OCI-LY3 (cell line): Measurements from ENCODE around the gene CORO2B.

ENCODE experiments used
- H2AFZ ChIP-seq: fragments of 200-600, 300-600 bp; shearing (Covaris generic); 2 replicates; pipeline ENCODE4 v1.6.0; 2014; ENCODE audit warnings: antibody characterized with exemption, low read depth, low read length
- H3K27ac ChIP-seq: fragments of 200-600, 300-600 bp; sonication (generic); 2 replicates; pipeline ENCODE4 v1.5.1; 2014; ENCODE audit warnings: mild to moderate bottlenecking, low read length, moderate library complexity, mixed read lengths
- H3K27me3 ChIP-seq: fragments of 200-600, 300-600 bp; sonication (generic); 2 replicates; pipeline ENCODE4 v1.6.1; 2014; ENCODE audit warnings: low read depth, low read length, mixed read lengths
- H3K36me3 ChIP-seq: fragments of 200-600, 300-600 bp; sonication (generic); replicated peaks from 2 replicates; pipeline ENCODE3; 2014; ENCODE audit warnings: low read depth, low read length, mixed read lengths
- H3K4me1 ChIP-seq: fragments of 300-600, 200-600 bp; sonication (generic); 2 replicates; pipeline ENCODE4 v1.6.1; 2014; ENCODE audit warnings: low read length, mixed read lengths
- H3K4me2 ChIP-seq: fragments of 200-600, 300-600 bp; sonication (generic); 2 replicates; pipeline ENCODE4 v1.6.1; 2014; ENCODE audit warnings: low read length, mixed read lengths
- H3K4me3 ChIP-seq: fragments of 300-600, 200-600 bp; sonication (generic); 2 replicates; pipeline ENCODE4 v1.5.1; 2014; ENCODE audit warnings: antibody characterized with exemption, mild to moderate bottlenecking, low read length, moderate library complexity
- H3K79me2 ChIP-seq: fragments of 300-600, 200-600 bp; shearing (Covaris generic); 2 replicates; pipeline ENCODE4 v1.6.1; 2014; ENCODE audit warnings: mild to moderate bottlenecking, low read length, mixed read lengths
- H3K9ac ChIP-seq: fragments of 300-600, 200-600 bp; shearing (Covaris generic); 2 replicates; pipeline ENCODE4 v1.6.0; 2014; ENCODE audit warnings: mild to moderate bottlenecking, low read length, moderate library complexity
- H3K9me3 ChIP-seq: fragments of 200-600, 300-600 bp; shearing (Covaris generic); 2 replicates; pipeline ENCODE4 v1.6.1; 2014; ENCODE audit warnings: low read length, mixed read lengths; ENCODE audit not compliant: insufficient read depth
- H4K20me1 ChIP-seq: fragments of 200-600, 300-600 bp; sonication (generic); 2 replicates; pipeline ENCODE4 v1.6.1; 2016; ENCODE audit warnings: low read length, mixed read lengths; ENCODE audit not compliant: insufficient read depth
- EZH2phosphoT487 ChIP-seq: fragments of 200-600 bp; shearing (Covaris generic); IDR thresholded peaks from 2 replicates; pipeline ENCODE4 v1.6.1; 2018; ENCODE audit warnings: antibody characterized with exemption, mixed run types, low read depth
- TF ChIP-seq, protein P1 (sequence below): fragments of 200-600, 300-600 bp; sonication (generic); IDR thresholded peaks from 2 replicates; pipeline ENCODE4 v1.5.1; 2014; ENCODE audit warnings: antibody characterized with exemption, low read length, low read depth

Gene CORO2B

DNA sequence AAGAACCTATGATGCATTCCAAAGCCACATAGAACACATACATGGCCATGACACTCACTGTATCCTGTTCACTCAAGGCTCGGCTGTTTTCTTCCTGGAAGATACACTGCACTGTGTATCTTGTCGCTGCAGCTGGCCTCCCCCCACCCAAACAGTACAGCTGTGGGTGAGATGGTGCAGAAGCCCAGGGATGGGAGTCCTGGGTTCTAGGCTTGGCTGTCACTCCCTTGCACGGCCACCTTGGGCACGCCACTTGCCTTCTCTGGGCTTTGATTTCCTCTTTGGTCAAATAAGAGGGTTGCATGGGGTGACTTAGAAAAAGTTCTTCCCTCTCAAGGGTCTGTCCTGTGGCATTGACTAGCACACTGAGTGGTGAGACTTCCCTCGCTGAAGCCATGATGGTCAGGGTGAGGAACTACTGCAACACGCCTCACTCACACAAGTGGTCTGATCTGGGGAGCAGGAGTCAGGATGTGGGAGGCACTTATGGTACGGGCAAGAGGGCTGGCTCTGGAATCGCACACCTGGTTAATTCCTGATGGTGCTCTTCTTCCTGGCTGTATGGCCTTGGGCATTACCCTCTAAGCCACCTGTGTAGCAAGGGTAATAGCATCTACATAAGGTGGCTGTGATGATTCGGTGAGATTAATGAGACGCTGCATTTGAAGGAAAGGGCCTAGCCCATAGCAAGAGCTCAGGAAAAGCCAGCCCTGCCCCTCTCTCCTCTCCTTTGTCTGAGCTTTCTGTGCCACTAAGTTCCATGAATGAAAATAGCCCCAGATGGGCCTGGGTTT is 197.9 kb downstream of the CORO2B start:
- Histone ChIP-seq H3K79me2 (no peaks in the 10 kb centered on the region), H3K4me1 (no peaks in the 10 kb centered on the region), H2AFZ (no peak overlapping the region), H3K4me3 (no peak overlapping the region), H3K27ac (no peak overlapping the region), H3K4me2 (no peak overlapping the region), H3K9ac (no peak overlapping the region), H4K20me1 (peaks cover 11% of the 10 kb centered on the region; the same call in 1 of the 2 replicates), H3K9me3 (no peaks in the 10 kb centered on the region), H3K27me3 (no peaks in the 10 kb centered on the region), H3K36me3 (peaks cover 46% of the 10 kb centered on the region)
- TF ChIP-seq, protein P1, sequence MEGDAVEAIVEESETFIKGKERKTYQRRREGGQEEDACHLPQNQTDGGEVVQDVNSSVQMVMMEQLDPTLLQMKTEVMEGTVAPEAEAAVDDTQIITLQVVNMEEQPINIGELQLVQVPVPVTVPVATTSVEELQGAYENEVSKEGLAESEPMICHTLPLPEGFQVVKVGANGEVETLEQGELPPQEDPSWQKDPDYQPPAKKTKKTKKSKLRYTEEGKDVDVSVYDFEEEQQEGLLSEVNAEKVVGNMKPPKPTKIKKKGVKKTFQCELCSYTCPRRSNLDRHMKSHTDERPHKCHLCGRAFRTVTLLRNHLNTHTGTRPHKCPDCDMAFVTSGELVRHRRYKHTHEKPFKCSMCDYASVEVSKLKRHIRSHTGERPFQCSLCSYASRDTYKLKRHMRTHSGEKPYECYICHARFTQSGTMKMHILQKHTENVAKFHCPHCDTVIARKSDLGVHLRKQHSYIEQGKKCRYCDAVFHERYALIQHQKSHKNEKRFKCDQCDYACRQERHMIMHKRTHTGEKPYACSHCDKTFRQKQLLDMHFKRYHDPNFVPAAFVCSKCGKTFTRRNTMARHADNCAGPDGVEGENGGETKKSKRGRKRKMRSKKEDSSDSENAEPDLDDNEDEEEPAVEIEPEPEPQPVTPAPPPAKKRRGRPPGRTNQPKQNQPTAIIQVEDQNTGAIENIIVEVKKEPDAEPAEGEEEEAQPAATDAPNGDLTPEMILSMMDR: no peak
- TF ChIP-seq EZH2phosphoT487: no peak
